Spleen (tissue), 7 donors: ENCODE results near the gene POLR2F.
A peak's percentile ranks its signal among the peaks of the same experiment; 100 is the strongest.

ENCODE experiments used
- CTCF ChIP-seq, 11 experiments: fragments of 200-600 bp in 7 of 11; fragments of 450-650 bp in 4 of 11; sonication (generic) in 4 of 11; IDR thresholded peaks in 8 of 11; conservative IDR thresholded peaks in 3 of 11; 1 replicate in 7 of 11; 2 replicates in 4 of 11; pipeline versions ENCODE4 v1.4.0 to v1.8.0; 2016 to 2021; ENCODE audit warnings: antibody characterized with exemption in 11 of 11, inconsistent platforms in 4 of 11, mild to moderate bottlenecking in 1 of 11
- POLR2A ChIP-seq, 3 donors: fragments of 450-650 bp; IDR thresholded peaks; one replicate each; pipeline ENCODE4 v1.5.1; 2017; ENCODE audit warnings: antibody characterized with exemption in 3 of 3, mild to moderate bottlenecking in 1 of 3
- POLR2AphosphoS5 ChIP-seq, 3 donors: sonication (generic); formaldehyde crosslinking; IDR thresholded peaks; one replicate each; pipeline ENCODE4 v1.5.1; 2017; ENCODE audit warnings: antibody characterized with exemption in 3 of 3
- donor health status: DM: no; HTN: no; CAD: no; lungs with moderate emphysema.
- donor health status: DM: no; HTN: no; CAD: no.
- donor health status: DM: no; HTN: no; CAD: no.

- peak in 2 of 11 experiments; percentile 16 to 21 for TF ChIP-seq CTCF (IDR thresholded peaks at IDR 0.05 in 8 of 11, conservative IDR thresholded peaks at IDR 0.05 in 3 of 11)
- peak in 2 of 3 donors; percentile 3 to 70 for TF ChIP-seq POLR2A (IDR thresholded peaks at IDR 0.05)
- TF ChIP-seq POLR2AphosphoS5 (IDR thresholded peaks at IDR 0.05) = peak; percentile 95 to 97 (median 96)
Observed at GRCh38 chr22:37953437-37954179, at the start of gene POLR2F, which contains the start of gene C22orf23.
